Ureter (tissue), 1 donor: ENCODE results near the gene LGI4. TPM values are rescaled to one million over a fixed set of nuclear protein-coding genes. Genes with fewer than 3 reads are reported as not detected.
"Not testable (repeated sequence)": the region's sequence is repeated elsewhere in the genome, so short reads cannot be mapped to it uniquely, and the experiment has no call there.

Experiments used
- DNase-seq: peaks from one replicate; pipeline ENCODE4 v3.0.0-alpha.2; 2020; ENCODE audit warnings: low spot score
- total RNA-seq: library from RNA; stranded (reverse); gene quantifications from one replicate; pipeline ENCODE4 v1.2.4, GENCODE V29; 2023
- donor health status: DM: yes; HTN: yes; CAD: no.

Gene LGI4
- total RNA-seq, 1 donor from 2014 or later, result 15.5 TPM

- DNase-seq, result no peak
Measured at GRCh38 chr19:35160629-35161433, 26.0 kb upstream of the LGI4 start.

DNA sequence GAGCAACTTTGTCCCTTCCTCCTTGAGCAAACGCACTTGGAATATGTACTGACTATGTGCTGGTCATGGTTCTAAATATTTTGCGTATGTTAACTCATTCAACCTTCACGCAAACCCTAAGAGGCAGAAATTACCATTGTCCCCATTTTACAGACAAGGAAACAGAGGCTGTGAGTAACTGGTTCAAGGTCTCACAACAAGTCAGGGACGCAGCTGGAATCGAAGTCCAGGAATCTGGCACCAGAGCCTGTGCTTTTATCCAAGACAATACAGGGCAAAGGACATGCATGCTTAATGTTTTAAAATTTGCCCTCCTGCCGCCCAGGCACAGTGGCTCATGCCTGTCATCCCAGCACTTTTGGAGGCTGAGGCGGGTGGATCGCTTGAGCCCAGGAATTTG lies 24.7 kb upstream of the LGI4 start:
- DNase-seq, result no peak

DNA sequence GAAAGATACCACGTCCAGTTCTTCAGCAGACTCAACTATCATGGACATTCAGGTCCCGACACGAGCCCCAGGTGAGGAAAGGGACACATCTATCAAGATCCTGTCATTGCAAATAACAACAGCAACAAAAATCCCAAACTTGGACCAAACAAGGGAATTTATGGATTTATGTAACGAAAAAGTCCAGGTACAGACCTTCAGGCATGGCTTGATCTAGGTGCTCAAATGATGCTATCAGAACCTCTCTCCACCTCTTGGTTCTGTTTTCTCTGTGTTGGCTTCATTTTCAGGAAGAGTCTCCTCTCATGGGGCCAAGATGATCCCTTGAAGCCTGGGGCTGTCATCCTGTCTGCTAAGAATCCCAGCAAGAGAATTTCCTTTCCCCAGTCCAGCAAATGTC lies 22.6 kb upstream of the LGI4 start:
- no peak for DNase-seq

DNA sequence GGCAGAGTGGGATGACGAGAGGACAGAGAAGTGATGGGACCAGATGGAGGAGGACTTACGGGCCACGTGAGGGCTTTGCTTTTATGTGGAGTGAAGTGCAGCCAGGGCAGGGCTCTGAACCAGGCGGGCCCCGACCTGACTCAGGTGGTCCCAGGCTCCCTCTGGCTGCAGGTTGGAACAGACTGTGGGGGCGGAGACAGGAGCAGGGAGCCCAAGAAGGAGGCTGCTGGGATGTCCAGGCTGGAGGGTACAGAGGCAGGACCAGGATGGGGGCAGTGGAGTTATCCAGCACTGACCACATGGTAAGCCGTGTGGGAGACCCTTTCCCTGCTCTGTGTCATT lies 21.8 kb upstream of the LGI4 start:
- DNase-seq, result no peak

- no peak for DNase-seq
Measured at GRCh38 chr19:35155981-35156672, 21.3 kb upstream of the LGI4 start.

DNA sequence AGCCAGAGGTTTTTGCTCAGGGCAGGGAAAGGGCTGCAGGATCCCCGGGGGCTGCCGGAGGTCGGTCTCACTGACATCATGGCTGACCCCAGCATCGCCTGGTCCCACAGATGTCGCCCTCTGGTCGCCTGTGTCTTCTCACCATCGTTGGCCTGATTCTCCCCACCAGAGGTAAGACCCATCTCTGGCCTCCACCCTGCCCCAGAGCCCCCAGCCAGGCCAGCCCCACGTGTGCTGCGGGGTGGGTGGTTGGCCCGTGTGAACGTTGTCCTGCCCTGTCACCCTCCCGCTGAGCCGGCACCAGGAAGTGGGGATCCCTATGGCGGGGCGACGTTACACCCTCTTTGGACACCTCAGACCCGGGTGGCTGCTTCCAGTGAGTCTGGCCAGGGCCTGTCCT lies 20.6 kb upstream of the LGI4 start:
- DNase-seq, result no peak

- DNase-seq, result peak; percentile 81
Measured at GRCh38 chr19:35154525-35155406, 19.9 kb upstream of the LGI4 start, which contains the start of gene FXYD5. Gene FXYD5, plus strand, starts transcription at chr19:35154735. Its CDS starts 816 bp downstream, at chr19:35155551.

GRCh38 chr19:35153701-35154524 lies 19.1 kb upstream of the LGI4 start:
- no peak for DNase-seq

GRCh38 chr19:35153129-35153522 lies 18.3 kb upstream of the LGI4 start:
- DNase-seq, result not testable (repeated sequence)

- DNase-seq, result no peak
Measured at GRCh38 chr19:35151273-35152065, 16.6 kb upstream of the LGI4 start.

DNA sequence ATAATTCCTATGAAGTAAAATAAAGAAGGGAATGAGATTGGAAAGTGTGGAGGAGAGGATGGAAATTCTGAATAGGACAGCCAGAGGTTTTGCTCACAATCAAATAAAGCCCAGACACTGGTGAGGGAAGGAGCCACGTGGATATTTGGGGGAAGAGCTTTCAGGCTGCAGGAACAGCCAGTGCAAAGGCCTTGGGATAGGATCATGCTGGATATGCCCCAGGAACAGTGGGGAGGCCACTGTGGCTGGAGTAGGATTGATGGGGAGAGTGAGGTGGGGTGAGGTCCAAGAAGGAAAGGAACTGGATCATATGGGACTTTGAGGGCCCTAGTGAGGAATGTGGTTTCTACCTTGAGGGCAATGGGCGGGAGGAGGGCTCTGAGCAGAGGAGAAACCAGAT lies 15.6 kb upstream of the LGI4 start:
- no peak for DNase-seq

DNA sequence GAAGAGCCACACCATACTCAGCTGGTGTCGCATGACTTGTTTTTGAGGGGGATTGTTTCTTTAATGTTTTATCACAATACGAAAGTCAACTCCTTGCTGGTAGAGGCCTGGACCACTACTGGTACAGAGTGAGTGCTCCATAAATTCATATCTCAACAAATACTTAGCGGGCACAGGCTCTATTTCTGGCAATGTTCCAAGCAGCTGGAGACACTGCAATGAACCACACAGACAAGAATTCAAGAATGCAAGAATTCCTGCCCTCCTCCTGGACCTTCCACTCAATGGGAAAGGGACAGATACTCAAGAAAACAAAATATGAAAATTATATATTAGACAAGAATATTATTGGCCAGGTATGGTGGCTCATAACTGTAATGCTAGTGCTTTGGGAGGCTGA lies 14.6 kb upstream of the LGI4 start:
- DNase-seq, result no peak

DNA sequence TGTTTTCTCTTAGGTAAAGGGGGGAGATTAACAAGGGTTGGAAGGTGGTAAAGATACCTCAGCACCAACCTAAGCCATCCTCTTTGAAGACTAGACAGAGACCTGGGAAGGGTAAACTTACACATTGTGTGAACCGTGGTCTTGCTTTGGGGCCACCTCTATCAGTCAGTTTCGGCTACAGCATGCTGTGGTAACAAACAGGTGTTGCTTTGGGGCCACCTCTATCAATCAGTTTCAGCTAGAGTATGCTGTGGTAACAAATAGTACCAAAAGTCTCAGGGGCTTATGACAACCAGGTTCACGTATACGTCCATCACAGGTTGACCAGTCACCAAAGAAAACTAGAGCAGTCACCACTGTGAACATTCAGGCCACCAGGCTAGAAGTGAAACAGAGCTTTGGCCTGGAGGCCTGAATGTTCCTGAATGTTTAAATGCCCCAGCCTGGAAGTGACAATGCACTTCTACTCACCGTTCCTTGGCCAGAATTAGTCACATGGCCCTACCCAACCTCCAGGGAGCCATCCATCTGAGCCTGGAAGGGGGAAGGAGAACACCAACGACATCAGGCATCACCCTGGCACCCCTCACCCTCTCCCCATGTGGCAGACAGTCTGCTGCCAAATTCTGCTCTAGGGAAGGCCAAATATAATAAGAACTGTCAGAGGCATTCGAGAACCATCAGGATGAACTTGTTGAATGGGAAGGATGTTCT lies 12.0 kb upstream of the LGI4 start:
- no peak for DNase-seq

- DNase-seq, result peak; percentile 83
Measured at GRCh38 chr19:35144600-35145436, 10.0 kb upstream of the LGI4 start.

DNA sequence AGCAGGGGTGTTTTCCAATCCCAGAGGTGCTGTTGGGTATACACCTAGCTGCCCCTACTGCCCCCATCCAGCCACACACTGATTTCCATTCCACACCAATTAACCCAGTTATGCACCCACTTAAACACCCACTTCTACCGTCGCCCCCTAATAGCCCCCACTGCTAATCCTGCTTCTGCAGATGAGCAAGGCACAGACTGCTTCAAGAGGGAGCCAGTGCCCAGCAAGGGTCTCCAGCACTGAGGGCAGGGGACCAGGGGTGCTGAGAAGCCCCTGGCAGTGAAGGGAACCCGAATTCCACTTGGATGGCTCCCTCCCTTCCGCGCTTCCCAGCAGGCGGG lies 9.4 kb upstream of the LGI4 start:
- no peak for DNase-seq

- DNase-seq, result no peak
Measured at GRCh38 chr19:35143818-35144217, 9.0 kb upstream of the LGI4 start.

GRCh38 chr19:35143231-35143715 lies 8.4 kb upstream of the LGI4 start, which contains the start of gene FXYD7:
Gene FXYD7, plus strand, starts transcription at chr19:35143255. Its CDS starts 79 bp downstream, at chr19:35143334.
- DNase-seq, result no peak

DNA sequence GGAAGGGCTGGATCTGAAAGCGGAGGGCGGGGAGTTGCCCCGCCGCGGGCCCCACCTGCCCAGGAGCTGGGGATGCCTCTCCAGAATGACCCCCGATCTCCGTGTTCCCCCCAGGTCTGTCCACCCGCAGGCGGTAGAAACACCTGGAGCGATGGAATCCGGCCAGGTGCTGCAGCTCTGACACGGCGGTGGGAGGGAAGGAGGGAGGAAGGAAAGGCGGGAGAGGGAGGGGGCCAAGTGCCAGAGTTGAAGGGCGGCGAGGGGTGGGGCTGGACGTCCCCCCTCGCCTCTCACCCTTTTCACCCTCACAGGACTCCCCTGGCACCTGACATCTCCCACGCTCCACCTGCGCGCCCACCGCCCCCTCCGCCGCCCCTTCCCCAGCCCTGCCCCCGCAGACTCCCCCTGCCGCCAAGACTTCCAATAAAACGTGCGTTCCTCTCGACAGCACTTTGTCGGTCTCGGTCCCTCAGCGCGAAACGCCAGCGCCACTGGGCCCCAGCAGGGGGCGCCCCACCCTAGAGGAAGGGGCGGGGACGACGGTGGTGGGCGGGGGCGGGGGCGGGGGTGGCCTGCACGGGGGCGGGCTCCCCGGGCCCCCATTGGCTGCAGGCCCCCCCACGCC lies 7.9 kb upstream of the LGI4 start:
- no peak for DNase-seq
